ENCODE measurements around the gene SGCD.

SGCD gene

GRCh38 chr5:156326718-156327259 is at the start of gene SGCD:
TSS of gene SGCD (plus strand) at chr5:156327164.
- DNase-seq (ENCODE audit: low spot score) = peak; percentile 80

DNA sequence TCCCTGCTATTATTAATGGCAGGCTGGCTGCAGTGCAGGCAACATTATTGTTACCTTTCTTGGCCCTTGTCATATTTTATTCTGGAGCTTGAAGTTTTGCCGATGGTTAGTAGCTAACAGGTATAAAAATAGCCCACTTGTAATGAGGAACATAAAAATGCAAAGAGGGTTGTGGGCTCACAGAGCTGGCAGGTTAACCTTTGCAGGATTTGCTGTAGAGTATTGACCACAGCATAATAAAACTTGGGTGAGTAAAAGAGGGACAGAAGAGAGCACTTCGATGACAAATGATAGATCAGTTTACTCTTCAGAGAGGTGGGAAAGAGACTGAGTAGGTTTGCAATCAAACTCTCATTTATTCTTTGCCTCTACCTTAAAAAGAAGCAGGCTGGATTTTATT is 49.7 kb upstream of the SGCD start:
- DNase-seq (ENCODE audit: low spot score) = no peak

DNA sequence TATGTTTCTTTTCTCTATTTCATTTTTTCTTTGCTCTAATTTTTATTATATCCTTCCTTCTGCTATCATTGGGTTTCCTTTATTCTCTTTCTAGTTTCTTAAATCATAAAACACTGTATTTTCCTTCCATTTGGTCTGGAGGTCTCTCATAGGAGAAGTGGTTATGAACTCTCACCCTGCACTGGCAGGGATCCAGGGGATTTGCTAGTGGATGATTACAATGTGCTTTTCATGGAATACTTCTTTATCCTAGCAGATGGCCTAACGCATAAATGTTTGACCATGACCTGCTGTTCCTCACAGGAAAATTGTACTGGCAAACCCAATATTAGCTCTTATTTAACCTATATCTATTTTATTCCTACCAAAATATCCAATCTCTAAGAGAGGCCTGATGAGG is 31.5 kb upstream of the SGCD start:
- DNase-seq (ENCODE audit: low spot score) = no peak

- no peak for DNase-seq (ENCODE audit: low spot score)
Measured at GRCh38 chr5:156310115-156310514, 16.8 kb upstream of the SGCD start.

DNA sequence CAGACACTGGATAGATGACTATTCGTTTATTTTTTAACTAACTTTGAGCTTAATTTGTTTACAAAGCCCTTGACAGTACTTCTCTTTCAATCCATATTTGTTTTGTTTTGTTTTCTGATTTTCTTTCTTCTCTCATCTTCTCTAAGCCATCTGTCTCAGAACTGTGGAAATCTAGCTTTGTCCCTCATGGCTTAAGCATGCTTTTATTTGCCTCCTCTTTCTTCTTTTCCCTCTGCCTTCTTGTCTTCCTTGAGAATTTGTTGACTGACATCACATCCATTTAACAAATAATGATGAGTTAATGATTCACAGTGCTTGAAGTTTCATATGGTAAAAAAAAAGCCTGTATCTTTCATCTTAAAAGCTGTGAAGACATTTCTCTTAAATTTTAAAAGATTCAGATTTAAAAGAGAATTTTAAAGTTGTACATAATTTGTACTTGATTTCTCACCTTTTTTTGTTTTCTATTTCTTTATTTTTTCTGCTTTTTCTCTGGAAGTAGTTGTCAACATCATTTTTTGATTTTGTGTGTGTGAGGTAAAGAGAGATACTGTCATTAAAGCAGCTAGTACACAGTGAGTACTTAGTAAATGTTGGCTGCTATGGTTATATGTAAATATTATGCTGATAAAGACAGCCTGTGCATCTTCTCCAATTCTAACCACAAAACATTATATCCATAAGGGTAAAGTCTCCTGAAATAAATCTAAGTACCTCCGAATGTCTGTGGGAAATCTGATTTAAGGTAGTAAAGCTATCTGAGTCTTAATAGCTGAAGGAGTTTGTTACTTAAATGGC is 13.9 kb upstream of the SGCD start:
- no peak for DNase-seq (ENCODE audit: low spot score)

DNA sequence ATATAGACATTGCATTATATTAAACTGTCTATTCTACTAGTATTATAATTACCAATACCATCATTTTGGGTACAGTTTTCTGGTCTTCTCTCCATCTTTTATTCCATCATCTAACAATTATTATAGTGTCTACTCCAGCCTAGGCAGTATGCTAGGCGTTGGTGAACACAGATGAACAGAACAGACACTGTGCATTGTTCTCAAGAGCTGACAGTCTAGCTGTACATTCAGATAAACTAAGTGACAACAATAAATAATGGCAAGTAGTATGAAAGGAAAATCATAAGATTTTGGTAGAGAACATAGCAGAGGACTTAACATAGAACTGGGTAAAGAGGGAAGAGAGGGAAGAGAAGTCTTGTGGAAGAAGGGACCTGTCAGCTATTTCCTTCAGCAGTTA is 12.5 kb upstream of the SGCD start:
- peak; percentile 84 for DNase-seq (ENCODE audit: low spot score)

- DNase-seq (ENCODE audit: low spot score) = no peak
Measured at GRCh38 chr5:156322666-156323065, 4.3 kb upstream of the SGCD start.

- peak; percentile 60 for DNase-seq (ENCODE audit: low spot score)
Measured at GRCh38 chr5:156327296-156327695, 332 bp downstream of the SGCD start.

DNA sequence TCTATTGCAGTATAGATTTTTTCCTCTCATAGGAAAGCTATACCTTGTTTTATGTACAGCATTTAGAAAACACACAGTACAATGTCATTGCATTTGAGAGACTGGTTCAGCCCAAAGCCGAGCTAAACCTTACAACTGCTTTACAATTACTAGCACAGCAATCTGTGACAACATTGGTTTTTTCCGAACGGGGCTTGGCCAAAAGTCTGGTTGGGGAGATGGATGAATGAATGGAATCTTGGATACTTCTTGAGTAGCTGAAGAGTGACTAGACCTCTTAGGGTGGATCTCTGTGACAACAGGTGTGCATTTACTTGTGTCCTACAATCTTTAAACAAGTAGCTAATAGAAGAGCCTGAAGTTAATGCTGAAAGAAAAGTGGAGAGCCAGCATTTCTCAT is 1.2 kb downstream of the SGCD start:
- DNase-seq (ENCODE audit: low spot score) = peak; percentile 37

- DNase-seq (ENCODE audit: low spot score) = no peak
Measured at GRCh38 chr5:156328766-156329165, 1.8 kb downstream of the SGCD start.

GRCh38 chr5:156329171-156329611 is 2.2 kb downstream of the SGCD start:
- DNase-seq (ENCODE audit: low spot score) = no peak

GRCh38 chr5:156330141-156330870 is 3.3 kb downstream of the SGCD start:
- no peak for DNase-seq (ENCODE audit: low spot score)

GRCh38 chr5:156331181-156331580 is 4.2 kb downstream of the SGCD start:
- DNase-seq (ENCODE audit: low spot score) = no peak

DNA sequence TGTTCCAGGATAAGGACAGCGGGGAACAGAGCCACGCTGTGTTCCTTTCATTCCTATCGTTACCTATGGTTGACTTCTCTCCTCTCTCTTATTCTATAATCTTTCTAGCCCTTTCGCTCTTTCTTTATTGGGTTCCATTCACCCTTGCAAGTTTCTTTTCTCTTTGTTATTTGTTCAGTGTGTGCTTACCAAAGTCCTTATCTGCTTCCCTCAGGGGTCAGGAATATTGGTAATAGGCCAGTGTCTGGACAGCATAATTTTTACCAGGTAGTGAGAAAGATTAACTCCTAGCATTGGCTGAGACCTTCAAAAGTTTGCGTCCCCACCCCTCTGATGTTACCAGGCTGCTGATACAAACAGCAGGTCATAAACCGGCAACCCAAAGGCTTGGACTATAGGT is 4.9 kb downstream of the SGCD start:
- no peak for DNase-seq (ENCODE audit: low spot score)

DNA sequence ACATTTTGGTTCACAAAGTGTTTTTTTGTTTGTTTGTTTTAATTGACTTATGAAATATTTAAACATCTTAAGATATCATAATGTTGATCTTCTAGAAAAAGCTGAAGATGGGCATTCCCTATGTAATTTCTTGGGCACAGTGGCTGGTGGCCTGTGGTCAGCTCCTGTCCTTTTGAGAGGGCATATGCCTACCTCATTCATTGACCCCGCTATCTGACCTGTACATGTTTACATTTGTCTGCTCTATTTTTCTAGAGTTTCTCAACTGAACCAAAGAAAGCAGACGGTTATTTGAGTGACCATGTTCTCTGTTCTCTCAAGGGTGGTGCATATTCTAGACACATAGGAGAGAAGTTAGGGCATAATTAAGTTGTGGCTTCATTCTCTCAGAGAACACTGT is 5.3 kb downstream of the SGCD start:
- DNase-seq (ENCODE audit: low spot score) = no peak

GRCh38 chr5:156339139-156339841 is 12.3 kb downstream of the SGCD start:
- DNase-seq (ENCODE audit: low spot score) = no peak

DNA sequence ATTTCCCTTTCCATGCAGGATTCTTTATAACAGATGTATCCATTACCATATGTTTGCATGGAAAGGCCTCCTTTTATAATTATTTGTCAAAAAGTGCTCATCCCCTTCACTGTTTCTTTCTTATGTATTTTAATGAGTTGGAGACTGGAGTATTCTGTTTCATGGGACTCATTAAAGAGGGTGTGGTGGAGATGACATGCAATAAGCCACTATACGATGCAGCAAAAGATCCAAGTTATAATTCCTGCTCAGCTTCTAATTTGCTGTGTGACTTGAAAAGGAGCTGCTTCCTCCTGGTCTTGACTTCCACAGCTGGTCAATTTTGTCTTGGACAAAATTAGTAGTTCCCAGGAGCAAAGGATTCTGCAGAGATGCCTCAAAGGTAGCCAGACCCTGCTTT is 13.9 kb downstream of the SGCD start:
- DNase-seq (ENCODE audit: low spot score) = no peak

GRCh38 chr5:156350256-156350655 is 23.3 kb downstream of the SGCD start:
- DNase-seq (ENCODE audit: low spot score) = no peak

DNA sequence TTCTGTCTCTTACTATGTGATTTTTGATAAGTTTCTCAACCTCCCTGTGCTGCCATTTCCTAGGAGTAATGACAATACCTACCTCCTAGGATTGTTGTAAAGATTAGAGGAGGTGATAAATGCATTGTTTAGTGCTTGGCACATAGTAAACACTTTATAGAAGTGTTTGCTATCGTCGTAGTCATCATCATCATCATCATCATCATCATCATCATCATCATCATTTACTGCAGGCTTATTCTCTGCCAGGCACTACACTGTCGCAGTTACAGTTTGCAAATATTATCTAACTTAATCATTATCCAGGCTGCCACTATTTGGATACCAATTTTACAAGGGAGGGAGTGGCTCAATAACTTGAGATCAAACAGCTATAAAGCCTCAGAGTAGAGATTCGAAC is 24.5 kb downstream of the SGCD start:
- DNase-seq (ENCODE audit: low spot score) = no peak

GRCh38 chr5:156354571-156354970 is 27.6 kb downstream of the SGCD start:
- no peak for DNase-seq (ENCODE audit: low spot score)

GRCh38 chr5:156356238-156356637 is 29.3 kb downstream of the SGCD start:
- no peak for DNase-seq (ENCODE audit: low spot score)

GRCh38 chr5:156359476-156359875 is 32.5 kb downstream of the SGCD start:
- DNase-seq (ENCODE audit: low spot score) = no peak

Measured in pons (tissue), 1 donor.